ENCODE results near the gene AIFM2. TPM values are rescaled to one million over a fixed set of nuclear protein-coding genes. Genes with fewer than 3 reads are reported as not detected.

Gene AIFM2
- total and polyA plus RNA-seq, 9 of the 15 experiments (the other 6 are each of a cell fraction or from before 2014, with no cell fraction given): 2.7 to 14.1 (median 9.2) TPM

GRCh38 chr10:70096016-70096704 is 36.5 kb downstream of the AIFM2 start:
- 9% methylated on average over 6 of the region's 6 CpGs for WGBS (ENCODE audit: insufficient coverage, low coverage, missing lambda C conversion rate)
- BruUV-seq (replicated peaks): no TSS peak
- no peak for FAIRE-seq

More at GRCh38 chr10:70096016-70096704, 36.5 kb downstream of the AIFM2 start:
- in situ Hi-C loops (cut with MboI) (no loop called here), intact Hi-C loops (cut with micrococcal nuclease) (no loop called here)
- H3K4me2 ChIP-seq (ENCODE audit: insufficient read depth, low read length): no peak overlapping the region
- no peak overlapping the region for H3K27ac ChIP-seq (ENCODE audit: extremely low read depth, low read depth, low read length)
- DNase-seq (ENCODE audit: extremely low read depth in 1 of 4, low spot score in 3 of 4) (no peak), ATAC-seq (no peak)
- no peaks in the 10 kb centered on the region for H3K9me1 ChIP-seq (ENCODE audit: control insufficient read depth, insufficient read depth, low read length)
- H3K9me3 ChIP-seq (replicated peaks; ENCODE audit: control insufficient read depth, insufficient read depth, low read depth, low read length): no peaks in the 10 kb centered on the region
- H3K4me3 ChIP-seq: no peak overlapping the region
- H2AFZ ChIP-seq (ENCODE audit: low read depth, low read length): no peak overlapping the region
- 0 out of 2 replicates have a peak, but pooled peaks cover 4% of the 10 kb centered on the region for H4K20me1 ChIP-seq (replicated peaks; ENCODE audit: control insufficient read depth, insufficient read depth, low read length)
- ChIA-PET CTCF (ENCODE audit: low intra/inter-chr PET ratio) (no interaction called here), POLR2A (interaction anchor here (0.5 to 2.2 kb wide), 5 partner anchors 9 to 825 kb away, joined by 3 to 6 read pairs (median 3); no protein-coding TSS in a partner anchor)
- no peaks in the 10 kb centered on the region for H3K79me2 ChIP-seq (ENCODE audit: control insufficient read depth, insufficient read depth, low read length)
- H3K4me1 ChIP-seq (replicated peaks in 1 of 2; ENCODE audit: control insufficient read depth in 2 of 2, insufficient read depth in 2 of 2, low read length in 2 of 2): peaks cover 0 to 5% of the 10 kb centered on the region in 2 experiments; a peak in 3 of 5 replicates
- H3K9ac ChIP-seq (ENCODE audit: insufficient read depth in 1 of 2, low read depth in 2 of 2, low read length in 2 of 2): no peak overlapping the region
- no peaks in the 10 kb centered on the region for H3K36me3 ChIP-seq (ENCODE audit: control insufficient read depth, insufficient read depth, low read length)
- H3K27me3 ChIP-seq (ENCODE audit: control insufficient read depth in 2 of 2, insufficient read depth in 2 of 2, low read length in 2 of 2): peaks cover 40 to 57% of the 10 kb centered on the region in 2 experiments
- TF ChIP-seq RBM17 (IDR thresholded peaks at IDR 0.05; ENCODE audit: borderline replicate concordance, low read depth, low read length) (no peak), NFRKB (IDR thresholded peaks at IDR 0.05; ENCODE audit: low read depth) (no peak), ZBTB1 (CRISPR knock-in tag; IDR thresholded peaks at IDR 0.05; ENCODE audit: borderline replicate concordance, low read depth) (no peak), SMARCC2 (IDR thresholded peaks at IDR 0.05; ENCODE audit: low read depth) (no peak), MECOM (CRISPR knock-in tag; IDR thresholded peaks at IDR 0.05) (no peak), HINFP (tag; conservative IDR thresholded peaks at IDR 0.05; ENCODE audit: low read depth) (0 out of 2 replicates have a peak, but pooled peaks have one; percentile 21), ZNF668 (CRISPR knock-in tag; IDR thresholded peaks at IDR 0.05) (no peak), CEBPB (tag; IDR thresholded peaks at IDR 0.05) (peak; percentile 81), ZNF551 (CRISPR knock-in tag; IDR thresholded peaks at IDR 0.05) (no peak), E2F1 (CRISPR knock-in tag; IDR thresholded peaks at IDR 0.05) (no peak), ZNF274 (IDR thresholded peaks at IDR 0.05; ENCODE audit: borderline replicate concordance, low read depth, low read length) (no peak), RB1 (IDR thresholded peaks at IDR 0.05; ENCODE audit: low read depth) (no peak), RAD21 (CRISPR knock-in tag; conservative IDR thresholded peaks at IDR 0.05 in 1 of 2, IDR thresholded peaks at IDR 0.05 in 1 of 2) (no peak), HDGF (IDR thresholded peaks at IDR 0.05) (no peak), CEBPG (CRISPR knock-in tag; IDR thresholded peaks at IDR 0.05) (no peak), CEBPG (tag; conservative IDR thresholded peaks at IDR 0.05 in 1 of 2, IDR thresholded peaks at IDR 0.05 in 1 of 2) (peak; percentile 27 to 55; a peak in 2 of 4 replicates)
- TF ChIP-seq, protein P1, sequence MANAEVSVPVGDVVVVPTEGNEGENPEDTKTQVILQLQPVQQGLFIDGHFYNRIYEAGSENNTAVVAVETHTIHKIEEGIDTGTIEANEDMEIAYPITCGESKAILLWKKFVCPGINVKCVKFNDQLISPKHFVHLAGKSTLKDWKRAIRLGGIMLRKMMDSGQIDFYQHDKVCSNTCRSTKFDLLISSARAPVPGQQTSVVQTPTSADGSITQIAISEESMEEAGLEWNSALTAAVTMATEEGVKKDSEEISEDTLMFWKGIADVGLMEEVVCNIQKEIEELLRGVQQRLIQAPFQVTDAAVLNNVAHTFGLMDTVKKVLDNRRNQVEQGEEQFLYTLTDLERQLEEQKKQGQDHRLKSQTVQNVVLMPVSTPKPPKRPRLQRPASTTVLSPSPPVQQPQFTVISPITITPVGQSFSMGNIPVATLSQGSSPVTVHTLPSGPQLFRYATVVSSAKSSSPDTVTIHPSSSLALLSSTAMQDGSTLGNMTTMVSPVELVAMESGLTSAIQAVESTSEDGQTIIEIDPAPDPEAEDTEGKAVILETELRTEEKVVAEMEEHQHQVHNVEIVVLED (CRISPR knock-in tag; IDR thresholded peaks at IDR 0.05): no peak
